H1 (cell line): ENCODE data around the gene TNNT3. TPM values are rescaled to one million over a fixed set of nuclear protein-coding genes. Genes with fewer than 3 reads are reported as not detected.

Experiments
- ASH2L ChIP-seq: fragments of 200-600, 300-600 bp; sonication (generic); IDR thresholded peaks from one replicate; pipeline ENCODE4 v1.7.1; 2017; ENCODE audit warnings: low read length
- BACH1 ChIP-seq: IDR thresholded peaks from 2 replicates; pipeline ENCODE4 v1.6.1; 2012; ENCODE audit warnings: low read length, improper control_type of control experiment
- CEBPB ChIP-seq: IDR thresholded peaks from 2 replicates; pipeline ENCODE4 v1.6.1; 2012; ENCODE audit warnings: low read depth, low read length
- EGR1 ChIP-seq: IDR thresholded peaks from 2 replicates; pipeline ENCODE4 v1.6.1; 2011; ENCODE audit warnings: low read depth, low read length, borderline replicate concordance
- MAFK ChIP-seq: IDR thresholded peaks from 2 replicates; pipeline ENCODE4 v1.6.1; 2012; ENCODE audit warnings: low read depth, mild to moderate bottlenecking, improper control_type of control experiment, low read length
- SIN3A ChIP-seq, 2 experiments: IDR thresholded peaks in 1 of 2; conservative IDR thresholded peaks in 1 of 2; 2 replicates each; pipeline ENCODE4 v1.6.1; 2011 to 2012; ENCODE audit warnings: low read length in 2 of 2, improper control_type of control experiment in 1 of 2, low read depth in 1 of 2, mild to moderate bottlenecking in 1 of 2
- polyA plus RNA-seq, 7 experiments: library from polyadenylated mRNA; depleted of rRNA in 3 of 7; stranded (reverse) in 5 of 7; unstranded in 2 of 7; fragments of >200 nt in 5 of 7; fragments of 200-250 nt in 2 of 7; gene quantifications; 1 replicate in 5 of 7; 2 replicates in 1 of 7; 4 replicates in 1 of 7; pipeline versions ENCODE4 v1.2.1 to v1.2.3, GENCODE V29; 2011 to 2013; ENCODE audit warnings: missing spikeins in 2 of 7, mixed read lengths in 2 of 7
- total RNA-seq: library from RNA; stranded (reverse); fragmentation: NEBNext Ultra II Directional; extraction: Animal tissue kit (Norgen Biotek cat#: 25700); gene quantifications from 2 replicates; pipeline ENCODE4 v1.2.1, GENCODE V29; 2021
- TF ChIP-seq, protein P1 (sequence below): fragments of 300-600 bp; sonication (generic); IDR thresholded peaks from 2 replicates; pipeline ENCODE4 v1.7.1; 2012; ENCODE audit warnings: low read length, moderate library complexity, mild to moderate bottlenecking, inconsistent platforms; ENCODE audit not compliant: insufficient replicate concordance
- TF ChIP-seq, protein P2 (sequence below): IDR thresholded peaks from 2 replicates; pipeline ENCODE4 v1.6.1; 2012; ENCODE audit warnings: low read length, inconsistent platforms

The TNNT3 gene
- total and polyA plus RNA-seq, 2 of the 8 experiments (the other 6 are each of a cell fraction or from before 2014, with no cell fraction given), result not detected

DNA sequence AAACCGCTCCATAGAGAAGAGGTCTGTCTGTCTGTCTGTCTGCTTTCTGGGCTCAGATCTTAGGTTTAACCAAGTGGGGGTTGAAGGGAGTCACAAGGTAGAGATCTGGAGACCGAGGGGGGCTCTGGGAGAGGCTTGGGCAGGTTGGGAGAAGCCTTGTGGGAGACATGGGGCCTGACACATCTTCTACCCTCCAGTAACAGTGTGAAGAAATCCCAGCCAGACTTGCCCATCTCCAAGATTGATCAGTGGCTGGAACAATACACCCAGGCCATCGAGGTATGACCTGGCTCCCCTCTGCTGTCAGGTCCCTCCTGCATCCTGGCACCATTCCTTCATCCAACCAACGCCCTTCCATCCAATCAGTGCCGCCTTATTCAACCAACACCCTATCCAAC is 35.2 kb upstream of the TNNT3 start (continued):
- TF ChIP-seq BACH1 (no peak), CEBPB (no peak), ASH2L (no peak), EGR1 (no peak), SIN3A (conservative IDR thresholded peaks at IDR 0.05 in 1 of 2, IDR thresholded peaks at IDR 0.05 in 1 of 2; ENCODE audit: low read depth in 1 of 2, low read length in 2 of 2) (no peak), MAFK (no peak)
- TF ChIP-seq, protein P1, sequence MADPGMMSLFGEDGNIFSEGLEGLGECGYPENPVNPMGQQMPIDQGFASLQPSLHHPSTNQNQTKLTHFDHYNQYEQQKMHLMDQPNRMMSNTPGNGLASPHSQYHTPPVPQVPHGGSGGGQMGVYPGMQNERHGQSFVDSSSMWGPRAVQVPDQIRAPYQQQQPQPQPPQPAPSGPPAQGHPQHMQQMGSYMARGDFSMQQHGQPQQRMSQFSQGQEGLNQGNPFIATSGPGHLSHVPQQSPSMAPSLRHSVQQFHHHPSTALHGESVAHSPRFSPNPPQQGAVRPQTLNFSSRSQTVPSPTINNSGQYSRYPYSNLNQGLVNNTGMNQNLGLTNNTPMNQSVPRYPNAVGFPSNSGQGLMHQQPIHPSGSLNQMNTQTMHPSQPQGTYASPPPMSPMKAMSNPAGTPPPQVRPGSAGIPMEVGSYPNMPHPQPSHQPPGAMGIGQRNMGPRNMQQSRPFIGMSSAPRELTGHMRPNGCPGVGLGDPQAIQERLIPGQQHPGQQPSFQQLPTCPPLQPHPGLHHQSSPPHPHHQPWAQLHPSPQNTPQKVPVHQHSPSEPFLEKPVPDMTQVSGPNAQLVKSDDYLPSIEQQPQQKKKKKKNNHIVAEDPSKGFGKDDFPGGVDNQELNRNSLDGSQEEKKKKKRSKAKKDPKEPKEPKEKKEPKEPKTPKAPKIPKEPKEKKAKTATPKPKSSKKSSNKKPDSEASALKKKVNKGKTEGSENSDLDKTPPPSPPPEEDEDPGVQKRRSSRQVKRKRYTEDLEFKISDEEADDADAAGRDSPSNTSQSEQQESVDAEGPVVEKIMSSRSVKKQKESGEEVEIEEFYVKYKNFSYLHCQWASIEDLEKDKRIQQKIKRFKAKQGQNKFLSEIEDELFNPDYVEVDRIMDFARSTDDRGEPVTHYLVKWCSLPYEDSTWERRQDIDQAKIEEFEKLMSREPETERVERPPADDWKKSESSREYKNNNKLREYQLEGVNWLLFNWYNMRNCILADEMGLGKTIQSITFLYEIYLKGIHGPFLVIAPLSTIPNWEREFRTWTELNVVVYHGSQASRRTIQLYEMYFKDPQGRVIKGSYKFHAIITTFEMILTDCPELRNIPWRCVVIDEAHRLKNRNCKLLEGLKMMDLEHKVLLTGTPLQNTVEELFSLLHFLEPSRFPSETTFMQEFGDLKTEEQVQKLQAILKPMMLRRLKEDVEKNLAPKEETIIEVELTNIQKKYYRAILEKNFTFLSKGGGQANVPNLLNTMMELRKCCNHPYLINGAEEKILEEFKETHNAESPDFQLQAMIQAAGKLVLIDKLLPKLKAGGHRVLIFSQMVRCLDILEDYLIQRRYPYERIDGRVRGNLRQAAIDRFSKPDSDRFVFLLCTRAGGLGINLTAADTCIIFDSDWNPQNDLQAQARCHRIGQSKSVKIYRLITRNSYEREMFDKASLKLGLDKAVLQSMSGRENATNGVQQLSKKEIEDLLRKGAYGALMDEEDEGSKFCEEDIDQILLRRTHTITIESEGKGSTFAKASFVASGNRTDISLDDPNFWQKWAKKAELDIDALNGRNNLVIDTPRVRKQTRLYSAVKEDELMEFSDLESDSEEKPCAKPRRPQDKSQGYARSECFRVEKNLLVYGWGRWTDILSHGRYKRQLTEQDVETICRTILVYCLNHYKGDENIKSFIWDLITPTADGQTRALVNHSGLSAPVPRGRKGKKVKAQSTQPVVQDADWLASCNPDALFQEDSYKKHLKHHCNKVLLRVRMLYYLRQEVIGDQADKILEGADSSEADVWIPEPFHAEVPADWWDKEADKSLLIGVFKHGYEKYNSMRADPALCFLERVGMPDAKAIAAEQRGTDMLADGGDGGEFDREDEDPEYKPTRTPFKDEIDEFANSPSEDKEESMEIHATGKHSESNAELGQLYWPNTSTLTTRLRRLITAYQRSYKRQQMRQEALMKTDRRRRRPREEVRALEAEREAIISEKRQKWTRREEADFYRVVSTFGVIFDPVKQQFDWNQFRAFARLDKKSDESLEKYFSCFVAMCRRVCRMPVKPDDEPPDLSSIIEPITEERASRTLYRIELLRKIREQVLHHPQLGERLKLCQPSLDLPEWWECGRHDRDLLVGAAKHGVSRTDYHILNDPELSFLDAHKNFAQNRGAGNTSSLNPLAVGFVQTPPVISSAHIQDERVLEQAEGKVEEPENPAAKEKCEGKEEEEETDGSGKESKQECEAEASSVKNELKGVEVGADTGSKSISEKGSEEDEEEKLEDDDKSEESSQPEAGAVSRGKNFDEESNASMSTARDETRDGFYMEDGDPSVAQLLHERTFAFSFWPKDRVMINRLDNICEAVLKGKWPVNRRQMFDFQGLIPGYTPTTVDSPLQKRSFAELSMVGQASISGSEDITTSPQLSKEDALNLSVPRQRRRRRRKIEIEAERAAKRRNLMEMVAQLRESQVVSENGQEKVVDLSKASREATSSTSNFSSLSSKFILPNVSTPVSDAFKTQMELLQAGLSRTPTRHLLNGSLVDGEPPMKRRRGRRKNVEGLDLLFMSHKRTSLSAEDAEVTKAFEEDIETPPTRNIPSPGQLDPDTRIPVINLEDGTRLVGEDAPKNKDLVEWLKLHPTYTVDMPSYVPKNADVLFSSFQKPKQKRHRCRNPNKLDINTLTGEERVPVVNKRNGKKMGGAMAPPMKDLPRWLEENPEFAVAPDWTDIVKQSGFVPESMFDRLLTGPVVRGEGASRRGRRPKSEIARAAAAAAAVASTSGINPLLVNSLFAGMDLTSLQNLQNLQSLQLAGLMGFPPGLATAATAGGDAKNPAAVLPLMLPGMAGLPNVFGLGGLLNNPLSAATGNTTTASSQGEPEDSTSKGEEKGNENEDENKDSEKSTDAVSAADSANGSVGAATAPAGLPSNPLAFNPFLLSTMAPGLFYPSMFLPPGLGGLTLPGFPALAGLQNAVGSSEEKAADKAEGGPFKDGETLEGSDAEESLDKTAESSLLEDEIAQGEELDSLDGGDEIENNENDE, result no peak
- TF ChIP-seq, protein P2, sequence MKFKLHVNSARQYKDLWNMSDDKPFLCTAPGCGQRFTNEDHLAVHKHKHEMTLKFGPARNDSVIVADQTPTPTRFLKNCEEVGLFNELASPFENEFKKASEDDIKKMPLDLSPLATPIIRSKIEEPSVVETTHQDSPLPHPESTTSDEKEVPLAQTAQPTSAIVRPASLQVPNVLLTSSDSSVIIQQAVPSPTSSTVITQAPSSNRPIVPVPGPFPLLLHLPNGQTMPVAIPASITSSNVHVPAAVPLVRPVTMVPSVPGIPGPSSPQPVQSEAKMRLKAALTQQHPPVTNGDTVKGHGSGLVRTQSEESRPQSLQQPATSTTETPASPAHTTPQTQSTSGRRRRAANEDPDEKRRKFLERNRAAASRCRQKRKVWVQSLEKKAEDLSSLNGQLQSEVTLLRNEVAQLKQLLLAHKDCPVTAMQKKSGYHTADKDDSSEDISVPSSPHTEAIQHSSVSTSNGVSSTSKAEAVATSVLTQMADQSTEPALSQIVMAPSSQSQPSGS, result no peak
